OCI-LY1 (cell line): ENCODE data around the gene APC2.

Experiments
- EZH2 ChIP-seq: fragments of 200-600 bp; sonication (generic), shearing (Covaris generic); IDR thresholded peaks from 2 replicates; pipeline ENCODE4 v1.8.0; 2017; ENCODE audit warnings: borderline replicate concordance, mixed run types, mild to moderate bottlenecking, antibody characterized with exemption, low read length, moderate library complexity, mixed read lengths
- TF ChIP-seq, protein P1 (sequence below): fragments of 200-600 bp; sonication (generic), shearing (Covaris generic); IDR thresholded peaks from 2 replicates; pipeline ENCODE4 v1.5.1; 2017; ENCODE audit warnings: mild to moderate bottlenecking, antibody characterized with exemption, low read length, moderate library complexity, mixed read lengths

- TF ChIP-seq, protein P1, sequence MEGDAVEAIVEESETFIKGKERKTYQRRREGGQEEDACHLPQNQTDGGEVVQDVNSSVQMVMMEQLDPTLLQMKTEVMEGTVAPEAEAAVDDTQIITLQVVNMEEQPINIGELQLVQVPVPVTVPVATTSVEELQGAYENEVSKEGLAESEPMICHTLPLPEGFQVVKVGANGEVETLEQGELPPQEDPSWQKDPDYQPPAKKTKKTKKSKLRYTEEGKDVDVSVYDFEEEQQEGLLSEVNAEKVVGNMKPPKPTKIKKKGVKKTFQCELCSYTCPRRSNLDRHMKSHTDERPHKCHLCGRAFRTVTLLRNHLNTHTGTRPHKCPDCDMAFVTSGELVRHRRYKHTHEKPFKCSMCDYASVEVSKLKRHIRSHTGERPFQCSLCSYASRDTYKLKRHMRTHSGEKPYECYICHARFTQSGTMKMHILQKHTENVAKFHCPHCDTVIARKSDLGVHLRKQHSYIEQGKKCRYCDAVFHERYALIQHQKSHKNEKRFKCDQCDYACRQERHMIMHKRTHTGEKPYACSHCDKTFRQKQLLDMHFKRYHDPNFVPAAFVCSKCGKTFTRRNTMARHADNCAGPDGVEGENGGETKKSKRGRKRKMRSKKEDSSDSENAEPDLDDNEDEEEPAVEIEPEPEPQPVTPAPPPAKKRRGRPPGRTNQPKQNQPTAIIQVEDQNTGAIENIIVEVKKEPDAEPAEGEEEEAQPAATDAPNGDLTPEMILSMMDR, result no peak
- TF ChIP-seq EZH2, result no peak
Measured at GRCh38 chr19:1467490-1468273, 17.8 kb downstream of the APC2 start.
